ENCODE results near the gene PDE8B.

GRCh38 chr5:77367741-77368140 is 157.3 kb downstream of the PDE8B start:
- TF ChIP-seq ZBTB7A (IDR thresholded peaks at IDR 0.05; ENCODE audit: low read depth), result no peak
- TF ChIP-seq NFIC (IDR thresholded peaks at IDR 0.05), result no peak

Data from Ishikawa (cell line).